GM12801 (cell line): ENCODE measurements around the gene TNFRSF4.

Source experiments
- TF ChIP-seq, protein P1 (sequence below): IDR thresholded peaks from one replicate; pipeline ENCODE4 v1.5.1; 2011; ENCODE audit warnings: control low read depth; ENCODE audit not compliant: insufficient read length; ENCODE audit errors: extremely low read depth

The TNFRSF4 gene

DNA sequence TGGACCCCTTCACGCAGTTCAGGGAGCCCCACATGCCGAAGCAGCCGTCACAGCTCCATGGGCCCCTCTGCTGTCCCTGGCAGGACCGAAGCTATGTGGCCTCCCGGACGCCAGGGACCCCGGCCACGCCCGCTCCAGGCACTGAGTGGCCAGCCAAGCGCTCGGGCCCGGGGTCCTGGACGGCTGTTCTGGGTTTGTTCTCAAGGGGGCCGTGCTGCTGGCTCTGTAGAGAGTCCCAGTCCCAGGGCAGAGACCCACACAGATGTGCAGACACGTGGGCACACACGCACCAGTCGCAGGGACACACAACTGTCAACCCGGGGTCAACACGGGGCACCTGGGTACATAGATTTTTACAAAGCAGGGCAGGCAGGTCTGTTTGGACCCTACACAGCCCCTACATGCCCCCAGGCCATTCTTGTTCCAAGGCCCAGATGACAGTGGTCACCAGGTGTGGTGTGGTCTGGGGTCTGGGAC lies 24.8 kb upstream of the TNFRSF4 start:
- TF ChIP-seq, protein P1, sequence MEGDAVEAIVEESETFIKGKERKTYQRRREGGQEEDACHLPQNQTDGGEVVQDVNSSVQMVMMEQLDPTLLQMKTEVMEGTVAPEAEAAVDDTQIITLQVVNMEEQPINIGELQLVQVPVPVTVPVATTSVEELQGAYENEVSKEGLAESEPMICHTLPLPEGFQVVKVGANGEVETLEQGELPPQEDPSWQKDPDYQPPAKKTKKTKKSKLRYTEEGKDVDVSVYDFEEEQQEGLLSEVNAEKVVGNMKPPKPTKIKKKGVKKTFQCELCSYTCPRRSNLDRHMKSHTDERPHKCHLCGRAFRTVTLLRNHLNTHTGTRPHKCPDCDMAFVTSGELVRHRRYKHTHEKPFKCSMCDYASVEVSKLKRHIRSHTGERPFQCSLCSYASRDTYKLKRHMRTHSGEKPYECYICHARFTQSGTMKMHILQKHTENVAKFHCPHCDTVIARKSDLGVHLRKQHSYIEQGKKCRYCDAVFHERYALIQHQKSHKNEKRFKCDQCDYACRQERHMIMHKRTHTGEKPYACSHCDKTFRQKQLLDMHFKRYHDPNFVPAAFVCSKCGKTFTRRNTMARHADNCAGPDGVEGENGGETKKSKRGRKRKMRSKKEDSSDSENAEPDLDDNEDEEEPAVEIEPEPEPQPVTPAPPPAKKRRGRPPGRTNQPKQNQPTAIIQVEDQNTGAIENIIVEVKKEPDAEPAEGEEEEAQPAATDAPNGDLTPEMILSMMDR, result no peak

DNA sequence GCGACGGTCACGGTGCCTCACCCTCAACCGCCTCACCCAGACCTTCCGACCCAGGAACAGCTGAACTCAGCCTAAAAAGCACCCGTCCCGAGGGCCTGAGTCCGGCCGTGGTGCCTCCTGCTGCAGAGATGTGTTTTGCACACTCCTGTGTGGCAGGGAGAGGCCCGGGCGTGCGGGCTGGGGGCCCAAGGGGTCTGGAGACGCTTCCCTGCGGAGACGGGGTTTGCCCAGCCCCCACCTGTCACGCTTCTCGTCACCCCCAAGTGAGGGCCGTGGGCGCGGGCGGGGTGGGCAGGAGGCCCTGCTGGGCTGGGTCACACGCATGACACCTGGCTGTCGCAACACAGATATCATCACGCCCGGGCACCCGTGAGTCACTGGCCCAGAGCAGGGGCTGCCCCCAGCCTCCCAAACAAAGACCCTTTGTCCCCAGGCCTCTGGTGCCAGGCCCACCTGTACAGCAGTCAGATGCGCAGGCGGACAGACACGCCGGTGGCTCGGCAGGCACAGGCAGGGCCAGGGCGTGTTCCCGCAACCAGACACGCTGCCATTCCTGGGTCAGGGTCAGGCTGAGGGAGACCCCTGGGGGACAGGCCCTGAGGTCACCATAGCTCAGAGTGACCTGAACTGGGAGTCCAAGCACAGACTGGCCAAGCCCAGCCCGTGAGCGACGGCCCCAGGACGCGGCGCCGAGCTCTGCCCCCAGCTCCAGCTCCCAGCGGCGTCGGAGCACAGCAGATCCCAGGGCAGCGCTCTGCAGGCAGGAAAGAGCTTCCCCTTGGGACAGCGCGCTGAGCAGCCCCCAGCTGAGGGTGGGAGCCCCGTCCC lies 24.1 kb upstream of the TNFRSF4 start:
- TF ChIP-seq, protein P1, result no peak

DNA sequence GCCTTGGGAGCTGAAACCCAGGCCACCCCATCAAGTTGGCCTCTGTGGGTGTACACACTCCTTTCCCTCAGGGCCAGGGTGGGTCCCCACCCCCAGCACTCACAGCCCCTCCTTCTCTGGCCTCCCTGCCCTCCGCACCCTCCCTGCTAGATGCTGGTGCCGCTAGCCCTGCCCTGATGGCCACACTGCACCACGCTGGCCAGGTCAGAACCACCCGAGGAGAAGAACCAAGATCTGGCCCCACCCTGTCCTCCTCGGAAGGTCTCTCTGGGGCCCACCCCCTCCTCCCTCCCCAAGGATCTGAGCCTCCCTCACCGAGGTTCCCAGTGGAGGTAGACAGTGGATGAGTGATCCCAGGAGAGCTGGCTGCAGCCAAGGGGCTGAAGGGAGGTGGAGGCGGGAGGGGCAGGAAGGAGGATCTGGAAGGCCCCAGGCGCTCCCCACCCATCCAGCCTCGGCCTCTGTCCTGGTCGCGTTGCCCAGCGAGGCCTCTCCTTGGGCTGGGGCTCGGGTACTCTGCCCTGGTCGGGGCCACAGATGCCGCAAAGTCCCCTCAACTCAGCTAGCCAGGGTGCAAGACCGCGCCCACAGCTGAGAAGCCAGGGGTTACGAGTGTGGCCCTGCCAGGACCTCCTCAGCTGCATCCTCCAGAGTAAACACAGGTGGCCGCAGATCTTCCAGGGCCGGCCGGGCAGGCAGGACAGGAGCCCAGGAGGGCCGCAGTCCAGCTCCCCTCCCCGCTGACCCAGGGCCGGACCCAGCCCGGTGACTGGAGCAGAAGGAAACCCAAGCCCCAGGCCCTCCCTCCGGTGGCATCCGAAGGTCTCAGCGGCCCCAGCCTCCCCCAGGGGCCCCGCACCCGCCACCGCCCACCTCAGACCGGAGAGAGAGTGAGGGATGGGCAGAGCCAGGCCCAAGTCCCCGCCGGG lies 23.3 kb upstream of the TNFRSF4 start:
- TF ChIP-seq, protein P1, result no peak

DNA sequence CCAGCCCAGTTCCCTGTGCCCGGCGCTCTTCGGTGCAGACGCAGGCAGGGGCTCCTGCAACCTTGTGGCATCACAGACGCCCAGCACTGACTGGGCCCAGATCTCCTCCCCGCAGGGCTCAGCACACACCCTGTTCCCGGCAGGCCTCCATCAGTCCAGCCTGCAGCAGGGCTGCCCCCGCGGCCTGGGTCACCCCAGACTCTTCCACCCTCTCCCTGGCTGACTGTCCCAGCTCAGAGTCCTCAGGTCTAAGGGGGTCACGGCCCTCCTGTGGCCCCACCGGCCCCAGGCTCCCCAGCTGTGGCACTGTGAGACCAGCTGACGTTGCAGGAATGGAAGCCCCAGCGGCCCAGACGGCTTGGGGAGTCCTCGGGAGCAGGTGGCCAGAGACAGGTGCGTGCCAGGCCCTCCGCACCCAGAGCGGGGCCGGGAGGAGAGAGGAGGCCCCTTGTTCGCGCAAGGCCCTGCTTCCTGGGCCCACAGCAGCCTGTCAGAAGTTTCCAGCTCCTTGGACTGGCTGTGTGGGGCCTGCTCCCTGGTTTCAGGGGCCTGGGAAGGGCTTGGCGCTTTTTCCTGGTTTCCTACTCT lies 22.3 kb upstream of the TNFRSF4 start:
- TF ChIP-seq, protein P1, result no peak

DNA sequence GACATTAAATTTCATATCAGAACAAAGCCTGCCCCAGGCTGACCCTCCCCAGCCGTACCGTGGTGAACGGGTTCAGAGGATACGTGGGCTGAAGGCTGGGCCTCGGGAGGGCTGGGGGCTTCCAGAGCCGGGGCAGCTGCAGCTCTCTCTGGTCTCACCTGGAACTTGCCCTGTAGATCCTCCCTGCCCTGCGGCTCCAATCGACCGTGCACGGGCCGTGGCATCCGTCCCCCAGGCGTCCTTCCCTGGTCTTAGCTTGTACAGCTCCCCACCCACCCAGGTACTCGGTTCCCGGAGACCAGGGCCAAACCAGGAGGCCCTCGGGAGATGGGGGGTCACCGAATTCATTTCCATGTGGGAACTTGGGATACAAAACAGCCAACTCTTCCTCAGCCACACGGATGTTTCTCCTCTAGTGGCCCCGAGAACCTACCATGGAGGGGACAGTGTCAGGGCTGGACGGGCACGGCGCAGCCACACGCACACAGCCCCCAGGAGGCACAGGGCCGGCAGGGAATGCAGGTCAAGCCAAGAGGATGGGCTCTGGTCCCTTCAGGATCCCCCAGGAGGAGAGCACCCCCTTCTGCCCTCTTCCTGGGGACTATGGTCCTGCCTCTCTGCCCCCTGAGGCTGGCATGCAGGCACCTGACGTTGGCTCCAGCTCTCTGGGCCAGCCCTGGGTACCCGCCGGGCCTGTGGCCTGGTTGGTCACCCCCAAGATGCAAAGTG lies 21.2 kb upstream of the TNFRSF4 start:
- TF ChIP-seq, protein P1, result no peak

DNA sequence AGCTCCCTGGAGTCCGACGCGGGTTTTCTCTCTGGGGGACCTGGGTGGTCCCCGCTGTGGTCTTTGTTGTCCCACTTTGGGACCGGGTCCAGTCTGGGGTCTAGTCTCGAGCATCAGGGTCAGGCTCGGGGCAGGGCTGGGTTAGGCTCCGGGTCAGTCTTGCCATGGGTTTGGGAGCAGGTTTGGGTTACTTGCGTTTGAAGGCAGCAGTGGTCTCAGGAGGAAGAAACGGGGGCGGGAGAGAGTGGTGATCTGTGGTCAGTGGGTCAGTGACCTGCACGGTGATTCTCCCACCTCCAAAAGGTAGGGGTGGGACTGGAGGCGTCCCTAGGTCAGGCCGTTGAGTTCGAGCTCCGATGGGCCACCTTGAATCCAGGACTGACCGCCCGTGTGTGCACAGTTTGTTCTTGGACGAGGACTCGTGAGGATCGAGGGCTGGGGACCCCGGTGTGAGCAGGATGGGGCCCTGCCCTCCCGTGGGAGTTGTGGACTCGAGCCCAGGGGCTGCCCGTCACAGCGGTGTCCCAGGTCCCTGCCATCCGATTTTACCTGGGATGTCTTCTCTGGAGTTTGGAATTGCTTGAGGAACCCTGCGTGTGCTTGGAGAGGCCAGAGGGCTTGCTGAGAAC lies 20.3 kb upstream of the TNFRSF4 start:
- TF ChIP-seq, protein P1, result no peak
